ENCODE data around the gene FAM120AOS. TPM values are rescaled to one million over a fixed set of nuclear protein-coding genes. Genes with fewer than 3 reads are reported as not detected.

Gene FAM120AOS
- total and polyA plus RNA-seq, 2 experiments from 2014 or later = 36.6 to 43.4 TPM

DNA sequence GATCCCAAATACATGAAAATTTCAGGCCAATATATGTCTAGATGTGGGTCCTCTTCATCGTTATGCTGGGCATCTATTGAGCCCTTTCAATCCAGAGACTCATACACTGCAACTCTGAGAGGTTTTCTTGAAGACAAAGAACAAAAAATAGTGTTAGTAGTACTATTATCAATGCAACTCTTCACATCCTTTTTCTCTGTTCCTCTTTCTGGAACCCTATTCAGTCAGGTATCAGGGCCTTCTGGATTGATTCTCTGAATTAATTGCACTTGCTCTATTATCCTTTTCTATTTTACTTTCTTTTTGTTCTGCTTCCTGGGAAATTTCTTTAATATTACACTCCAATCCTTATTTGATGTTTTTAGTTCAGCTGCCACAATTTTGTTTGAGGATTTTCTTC, 20.4 kb downstream of the FAM120AOS start:
- Histone ChIP-seq H3K9me2 (ENCODE audit: insufficient read depth) (no peaks in the 10 kb centered on the region), H2AFZ (no peak overlapping the region), H3K4me1 (ENCODE audit: insufficient read depth) (no peaks in the 10 kb centered on the region), H3F3A (ENCODE audit: insufficient read depth) (no peaks in the 10 kb centered on the region), H3K27me3 (replicated peaks; ENCODE audit: insufficient read depth) (no peaks in the 10 kb centered on the region), H3K36me3 (ENCODE audit: low read depth) (no peaks in the 10 kb centered on the region), H3K79me2 (ENCODE audit: insufficient read depth) (no peaks in the 10 kb centered on the region), H3K4me3 (no peak overlapping the region), H3K4me2 (ENCODE audit: unreplicated experiment) (no peak overlapping the region), H3K9ac (no peak overlapping the region), H3K9me3 (ENCODE audit: low read depth) (no peaks in the 10 kb centered on the region), H3K27ac (no peak overlapping the region), H4K20me1 (ENCODE audit: insufficient read depth) (no peaks in the 10 kb centered on the region)
- in situ Hi-C loops (cut with MboI) = no loop called here
- TF ChIP-seq EZH2phosphoT487 (IDR thresholded peaks at IDR 0.05; ENCODE audit: insufficient read depth, low read depth) = no peak
- TF ChIP-seq EZH2 (IDR thresholded peaks at IDR 0.05; ENCODE audit: insufficient read depth, poor library complexity, severe bottlenecking) = no peak
- DNase-seq = no peak
- 41 to 57% methylated on average over 1 of the region's 1 CpG for WGBS, 2 experiments (ENCODE audit: low coverage in 1 of 2, low lambda C conversion rate in 2 of 2, missing lambda C conversion rate in 2 of 2)

DNA sequence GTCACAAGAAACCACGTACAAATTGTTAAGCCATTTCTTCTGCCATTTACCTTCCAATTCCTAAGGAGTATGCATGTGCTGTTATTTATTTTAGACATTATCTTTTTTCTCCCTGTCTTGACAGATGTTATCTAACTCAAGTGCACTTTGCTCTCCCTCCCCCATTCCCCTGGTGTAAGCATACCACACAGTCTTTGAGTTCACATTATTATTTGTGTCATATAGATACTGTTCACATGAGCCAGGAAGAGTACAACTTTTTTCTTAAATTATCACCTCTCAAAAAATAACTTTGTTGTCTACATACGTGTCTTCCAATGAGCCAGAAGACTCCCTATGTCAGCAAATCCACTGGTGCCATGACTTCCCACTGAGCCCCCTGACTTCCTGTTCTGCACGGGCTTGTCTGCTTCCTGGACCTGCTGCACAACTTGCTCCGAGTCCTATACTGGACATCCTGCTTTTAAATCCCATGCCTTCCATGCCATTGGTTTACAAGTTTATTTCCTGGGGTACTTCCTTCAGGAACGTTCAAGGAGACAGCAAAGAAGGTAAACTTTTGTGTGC, 21.8 kb downstream of the FAM120AOS start:
- H4K20me1 ChIP-seq (ENCODE audit: insufficient read depth) = no peaks in the 10 kb centered on the region
- no peaks in the 10 kb centered on the region for H3K9me3 ChIP-seq (ENCODE audit: low read depth)
- no peaks in the 10 kb centered on the region for H3K36me3 ChIP-seq (ENCODE audit: low read depth)
- WGBS, 2 experiments (ENCODE audit: low coverage in 1 of 2, low lambda C conversion rate in 2 of 2, missing lambda C conversion rate in 2 of 2) = 22 to 34% methylated on average over 5 of the region's 5 CpGs
- H3K9ac ChIP-seq = no peak overlapping the region
- H3K79me2 ChIP-seq (ENCODE audit: insufficient read depth) = no peaks in the 10 kb centered on the region
- no peak for DNase-seq
- H3K4me2 ChIP-seq (ENCODE audit: unreplicated experiment) = no peak overlapping the region
- no peaks in the 10 kb centered on the region for H3F3A ChIP-seq (ENCODE audit: insufficient read depth)
- no peak overlapping the region for H3K4me3 ChIP-seq
- H3K4me1 ChIP-seq (ENCODE audit: insufficient read depth) = no peaks in the 10 kb centered on the region
- no peaks in the 10 kb centered on the region for H3K27me3 ChIP-seq (replicated peaks; ENCODE audit: insufficient read depth)
- H2AFZ ChIP-seq = 0 out of 2 replicates have a peak overlapping the region, but pooled peaks have one; percentile 24
- no peak overlapping the region for H3K27ac ChIP-seq
- H3K9me2 ChIP-seq (ENCODE audit: insufficient read depth) = no peaks in the 10 kb centered on the region
- TF ChIP-seq EZH2phosphoT487 (IDR thresholded peaks at IDR 0.05; ENCODE audit: insufficient read depth, low read depth) (no peak), EZH2 (IDR thresholded peaks at IDR 0.05; ENCODE audit: insufficient read depth, poor library complexity, severe bottlenecking) (no peak)
- in situ Hi-C loops (cut with MboI) = no loop called here

DNA sequence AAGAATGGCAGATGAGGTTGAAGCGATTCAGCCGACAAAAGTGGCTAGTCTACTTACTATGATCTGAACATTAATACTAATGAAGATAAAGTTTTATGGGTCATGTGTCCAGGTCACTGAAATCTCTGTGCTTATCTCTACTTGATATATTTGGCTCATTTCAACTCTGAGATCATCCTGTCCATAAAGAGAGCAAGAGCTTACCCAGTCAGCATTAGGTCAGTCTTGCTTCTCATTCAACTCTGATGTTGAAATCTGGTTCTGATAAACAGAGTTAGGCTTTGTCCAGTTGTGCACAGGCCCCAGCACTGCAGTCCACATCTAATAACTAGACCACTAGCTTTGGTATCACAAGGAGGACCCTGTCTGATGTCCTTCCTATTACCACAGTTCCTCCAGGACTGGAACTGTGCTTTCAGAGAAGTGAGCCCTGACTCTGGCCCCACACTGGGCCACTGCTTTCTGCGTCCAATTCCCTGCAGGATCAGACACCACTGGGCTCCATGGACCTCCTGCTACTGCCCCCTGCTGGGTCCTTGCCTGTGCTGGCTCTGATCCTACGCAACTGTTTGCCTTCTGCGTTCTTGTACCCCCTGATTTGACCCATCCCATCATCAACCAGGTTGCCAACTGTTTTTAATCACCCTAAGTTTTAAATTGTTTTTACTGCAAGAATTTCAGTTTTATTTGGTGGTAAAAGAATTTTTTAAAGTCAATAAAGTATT, 25.6 kb downstream of the FAM120AOS start:
- in situ Hi-C loops (cut with MboI) = no loop called here
- Histone ChIP-seq H2AFZ (no peak overlapping the region), H4K20me1 (ENCODE audit: insufficient read depth) (no peaks in the 10 kb centered on the region), H3F3A (ENCODE audit: insufficient read depth) (no peaks in the 10 kb centered on the region), H3K27me3 (replicated peaks; ENCODE audit: insufficient read depth) (no peaks in the 10 kb centered on the region), H3K79me2 (ENCODE audit: insufficient read depth) (no peaks in the 10 kb centered on the region), H3K4me1 (ENCODE audit: insufficient read depth) (no peaks in the 10 kb centered on the region), H3K4me3 (no peak overlapping the region), H3K9me2 (ENCODE audit: insufficient read depth) (no peaks in the 10 kb centered on the region), H3K27ac (no peak overlapping the region), H3K36me3 (ENCODE audit: low read depth) (no peaks in the 10 kb centered on the region), H3K4me2 (ENCODE audit: unreplicated experiment) (no peak overlapping the region), H3K9ac (no peak overlapping the region), H3K9me3 (ENCODE audit: low read depth) (no peaks in the 10 kb centered on the region)
- 70% methylated on average over 5 of the region's 5 CpGs for WGBS, 2 experiments (ENCODE audit: low coverage in 1 of 2, low lambda C conversion rate in 2 of 2, missing lambda C conversion rate in 2 of 2)
- TF ChIP-seq EZH2 (IDR thresholded peaks at IDR 0.05; ENCODE audit: insufficient read depth, poor library complexity, severe bottlenecking) = no peak
- TF ChIP-seq EZH2phosphoT487 (IDR thresholded peaks at IDR 0.05; ENCODE audit: insufficient read depth, low read depth) = no peak
- no peak for DNase-seq

DNA sequence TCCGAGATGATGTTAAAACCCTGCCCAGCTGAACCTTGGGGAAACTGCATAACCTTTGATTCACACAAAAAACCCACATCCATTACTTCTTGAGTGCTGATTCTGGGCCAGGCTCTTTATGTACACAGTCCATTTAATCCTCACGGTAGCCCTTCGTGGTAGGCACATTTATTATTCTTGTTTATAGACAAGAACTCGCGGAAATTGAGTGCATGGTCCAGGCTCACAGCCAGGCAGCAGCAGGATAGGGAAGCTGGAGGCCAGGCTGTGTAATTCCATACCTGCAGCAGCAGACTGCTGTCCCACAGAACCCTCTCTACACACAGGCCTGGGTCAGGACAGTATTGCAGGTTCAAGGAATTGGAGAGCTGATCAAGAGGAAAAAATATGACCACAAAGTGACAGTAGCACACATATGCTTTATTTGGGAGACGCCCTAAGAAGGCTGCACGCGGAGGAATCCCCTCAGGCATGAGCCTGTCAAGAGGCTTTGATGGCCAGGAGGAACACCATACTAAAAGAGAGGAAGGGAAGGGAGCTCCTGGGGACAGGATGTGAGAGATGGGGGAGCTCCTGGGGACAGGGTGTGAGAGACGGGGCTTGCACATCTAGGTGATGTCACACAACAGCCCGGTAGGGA, 30.3 kb downstream of the FAM120AOS start:
- H3K79me2 ChIP-seq (ENCODE audit: insufficient read depth) = no peaks in the 10 kb centered on the region
- H3K9me3 ChIP-seq (ENCODE audit: low read depth) = no peaks in the 10 kb centered on the region
- TF ChIP-seq EZH2phosphoT487 (IDR thresholded peaks at IDR 0.05; ENCODE audit: insufficient read depth, low read depth) (no peak), EZH2 (IDR thresholded peaks at IDR 0.05; ENCODE audit: insufficient read depth, poor library complexity, severe bottlenecking) (no peak)
- no peaks in the 10 kb centered on the region for H3K36me3 ChIP-seq (ENCODE audit: low read depth)
- no peak for DNase-seq
- no peak overlapping the region for H3K9ac ChIP-seq
- no peaks in the 10 kb centered on the region for H3K27me3 ChIP-seq (replicated peaks; ENCODE audit: insufficient read depth)
- no peak overlapping the region for H2AFZ ChIP-seq
- no peak overlapping the region for H3K4me2 ChIP-seq (ENCODE audit: unreplicated experiment)
- no peaks in the 10 kb centered on the region for H3F3A ChIP-seq (ENCODE audit: insufficient read depth)
- no peak overlapping the region for H3K27ac ChIP-seq
- no peak overlapping the region for H3K4me3 ChIP-seq
- H3K4me1 ChIP-seq (ENCODE audit: insufficient read depth) = no peaks in the 10 kb centered on the region
- no peaks in the 10 kb centered on the region for H3K9me2 ChIP-seq (ENCODE audit: insufficient read depth)
- in situ Hi-C loops (cut with MboI) = no loop called here
- no peaks in the 10 kb centered on the region for H4K20me1 ChIP-seq (ENCODE audit: insufficient read depth)
- WGBS, 2 experiments (ENCODE audit: low coverage in 1 of 2, low lambda C conversion rate in 2 of 2, missing lambda C conversion rate in 2 of 2) = 55 to 56% methylated on average over 10 of the region's 10 CpGs
